ENCODE measurements around the gene ECE2.

ECE2 gene

DNA sequence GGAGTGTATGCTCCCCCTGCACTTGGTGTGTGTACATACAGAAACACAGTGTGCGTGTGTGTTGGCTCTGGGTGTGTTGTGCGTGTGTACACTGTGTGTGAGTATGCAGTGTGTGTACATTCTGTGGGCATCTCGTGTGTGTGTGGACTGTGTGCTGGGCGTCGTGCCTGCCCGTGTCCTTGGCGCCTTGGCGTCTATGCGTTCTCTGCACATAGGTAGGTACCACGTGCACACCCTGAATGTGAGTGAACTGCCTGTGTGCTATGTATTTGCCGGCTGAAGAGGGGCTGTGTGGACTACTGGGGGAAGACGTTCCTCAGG is 481 bp upstream of the ECE2 start:
- TF ChIP-seq POLR2A (IDR thresholded peaks at IDR 0.05; ENCODE audit: extremely low read depth, insufficient read length) (no peak), MYC (IDR thresholded peaks at IDR 0.05; ENCODE audit: low read depth, low read length) (no peak)
- TF ChIP-seq, protein P1, sequence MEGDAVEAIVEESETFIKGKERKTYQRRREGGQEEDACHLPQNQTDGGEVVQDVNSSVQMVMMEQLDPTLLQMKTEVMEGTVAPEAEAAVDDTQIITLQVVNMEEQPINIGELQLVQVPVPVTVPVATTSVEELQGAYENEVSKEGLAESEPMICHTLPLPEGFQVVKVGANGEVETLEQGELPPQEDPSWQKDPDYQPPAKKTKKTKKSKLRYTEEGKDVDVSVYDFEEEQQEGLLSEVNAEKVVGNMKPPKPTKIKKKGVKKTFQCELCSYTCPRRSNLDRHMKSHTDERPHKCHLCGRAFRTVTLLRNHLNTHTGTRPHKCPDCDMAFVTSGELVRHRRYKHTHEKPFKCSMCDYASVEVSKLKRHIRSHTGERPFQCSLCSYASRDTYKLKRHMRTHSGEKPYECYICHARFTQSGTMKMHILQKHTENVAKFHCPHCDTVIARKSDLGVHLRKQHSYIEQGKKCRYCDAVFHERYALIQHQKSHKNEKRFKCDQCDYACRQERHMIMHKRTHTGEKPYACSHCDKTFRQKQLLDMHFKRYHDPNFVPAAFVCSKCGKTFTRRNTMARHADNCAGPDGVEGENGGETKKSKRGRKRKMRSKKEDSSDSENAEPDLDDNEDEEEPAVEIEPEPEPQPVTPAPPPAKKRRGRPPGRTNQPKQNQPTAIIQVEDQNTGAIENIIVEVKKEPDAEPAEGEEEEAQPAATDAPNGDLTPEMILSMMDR (IDR thresholded peaks at IDR 0.05; ENCODE audit: low read depth, low read length): no peak
- TF ChIP-seq, protein P2, sequence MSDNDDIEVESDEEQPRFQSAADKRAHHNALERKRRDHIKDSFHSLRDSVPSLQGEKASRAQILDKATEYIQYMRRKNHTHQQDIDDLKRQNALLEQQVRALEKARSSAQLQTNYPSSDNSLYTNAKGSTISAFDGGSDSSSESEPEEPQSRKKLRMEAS (IDR thresholded peaks at IDR 0.05; ENCODE audit: low read depth, low read length): no peak
- no peak overlapping the region for H3K4me3 ChIP-seq (ENCODE audit: low read depth, low read length)
- no peak for DNase-seq (ENCODE audit: low read depth)

- DNase-seq (ENCODE audit: low read depth): no peak
- TF ChIP-seq, protein P2 (IDR thresholded peaks at IDR 0.05; ENCODE audit: low read depth, low read length): no peak
- no peak for TF ChIP-seq POLR2A (IDR thresholded peaks at IDR 0.05; ENCODE audit: extremely low read depth, insufficient read length)
- TF ChIP-seq, protein P1 (IDR thresholded peaks at IDR 0.05; ENCODE audit: low read depth, low read length): no peak
- TF ChIP-seq MYC (IDR thresholded peaks at IDR 0.05; ENCODE audit: low read depth, low read length): no peak
Measured at GRCh38 chr3:184277366-184277765, 1.5 kb downstream of the ECE2 start.

GRCh38 chr3:184282941-184283340 is 7.1 kb downstream of the ECE2 start:
- H3K4me3 ChIP-seq (ENCODE audit: low read depth, low read length): no peak overlapping the region
- peak; percentile 32 for DNase-seq (ENCODE audit: low read depth)
- TF ChIP-seq MYC (IDR thresholded peaks at IDR 0.05; ENCODE audit: low read depth, low read length) (no peak), POLR2A (IDR thresholded peaks at IDR 0.05; ENCODE audit: extremely low read depth, insufficient read length) (no peak)
- TF ChIP-seq, protein P1 (IDR thresholded peaks at IDR 0.05; ENCODE audit: low read depth, low read length): no peak
- TF ChIP-seq, protein P2 (IDR thresholded peaks at IDR 0.05; ENCODE audit: low read depth, low read length): no peak

More at GRCh38 chr3:184277366-184277765, 1.5 kb downstream of the ECE2 start:
- no peak overlapping the region for H3K4me3 ChIP-seq (ENCODE audit: low read depth, low read length)

DNA sequence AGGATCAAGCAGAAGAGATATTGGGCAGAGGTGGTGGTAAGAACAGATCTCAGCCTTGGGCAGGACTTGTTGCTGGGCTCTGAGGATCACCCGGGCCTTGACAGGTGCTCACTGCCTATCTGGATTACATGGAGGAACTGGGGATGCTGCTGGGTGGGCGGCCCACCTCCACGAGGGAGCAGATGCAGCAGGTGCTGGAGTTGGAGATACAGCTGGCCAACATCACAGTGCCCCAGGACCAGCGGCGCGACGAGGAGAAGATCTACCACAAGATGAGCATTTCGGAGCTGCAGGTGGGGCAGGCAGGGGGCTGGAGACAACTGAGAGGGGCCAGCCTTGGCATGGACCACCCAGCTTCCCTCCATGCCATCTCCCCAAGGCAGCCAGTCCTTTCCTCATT is 7.9 kb downstream of the ECE2 start:
- no peak overlapping the region for H3K4me3 ChIP-seq (ENCODE audit: low read depth, low read length)
- no peak for DNase-seq (ENCODE audit: low read depth)
- TF ChIP-seq POLR2A (IDR thresholded peaks at IDR 0.05; ENCODE audit: extremely low read depth, insufficient read length) (no peak), MYC (IDR thresholded peaks at IDR 0.05; ENCODE audit: low read depth, low read length) (no peak)
- TF ChIP-seq, protein P1 (IDR thresholded peaks at IDR 0.05; ENCODE audit: low read depth, low read length): no peak
- TF ChIP-seq, protein P2 (IDR thresholded peaks at IDR 0.05; ENCODE audit: low read depth, low read length): no peak

GRCh38 chr3:184284696-184285095 is 8.9 kb downstream of the ECE2 start:
- TF ChIP-seq, protein P1 (IDR thresholded peaks at IDR 0.05; ENCODE audit: low read depth, low read length): peak; percentile 57
- TF ChIP-seq POLR2A (IDR thresholded peaks at IDR 0.05; ENCODE audit: extremely low read depth, insufficient read length): no peak
- TF ChIP-seq, protein P2 (IDR thresholded peaks at IDR 0.05; ENCODE audit: low read depth, low read length): no peak
- peak; percentile 62 for DNase-seq (ENCODE audit: low read depth)
- H3K4me3 ChIP-seq (ENCODE audit: low read depth, low read length): no peak overlapping the region

All from NB4 (cell line).